ENCODE data around the gene GRIA1.

Gene GRIA1

GRCh38 chr5:153490118-153491037, at the start of gene GRIA1:
Gene GRIA1 (plus strand): TSS chr5:153490670.
- DNase-seq (ENCODE audit: low read depth in 2 of 2): no peak

DNA sequence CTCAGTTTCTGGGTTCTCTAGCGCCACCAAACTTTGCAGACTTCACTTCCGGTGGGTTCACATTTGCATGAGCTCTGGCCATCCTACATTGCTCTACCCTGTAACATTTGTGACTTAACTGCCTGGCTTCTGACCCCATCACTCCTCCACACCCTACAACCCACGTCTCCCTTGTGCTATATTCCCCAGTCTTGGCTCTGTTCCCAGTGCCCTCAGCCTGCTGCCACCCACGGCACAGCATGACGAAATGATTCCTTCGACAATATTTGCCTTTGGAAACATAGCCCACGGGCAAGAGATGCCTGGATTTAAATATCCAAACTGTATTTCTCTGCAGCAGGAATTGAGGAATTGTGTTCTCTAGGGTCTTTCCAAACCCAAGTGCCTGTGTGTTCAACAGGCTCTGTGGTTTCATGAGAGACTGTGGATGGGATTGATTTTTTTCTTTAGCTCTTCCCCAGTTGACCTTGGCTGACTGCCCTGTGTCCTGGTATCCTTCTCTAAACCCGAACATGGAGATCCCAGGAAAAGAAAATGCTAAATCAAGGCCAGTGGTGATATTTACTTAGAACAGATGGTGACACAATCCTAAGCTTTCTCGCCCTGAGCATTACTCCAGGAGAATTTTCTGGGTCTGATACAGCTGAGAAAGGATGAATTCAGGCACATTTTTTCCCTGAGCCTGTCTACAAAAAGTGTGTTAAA, 44.4 kb upstream of the GRIA1 start:
- DNase-seq (ENCODE audit: low read depth in 2 of 2): no peak

- DNase-seq (ENCODE audit: low read depth in 2 of 2): no peak
These were observed 42.9 kb upstream of the GRIA1 start for GRCh38 chr5:153447534-153447933.

- DNase-seq (ENCODE audit: low read depth in 2 of 2): no peak
These were observed 34.1 kb upstream of the GRIA1 start for GRCh38 chr5:153456354-153456753.

GRCh38 chr5:153456993-153457392, 33.5 kb upstream of the GRIA1 start:
- DNase-seq (ENCODE audit: low read depth in 2 of 2): no peak

- DNase-seq (ENCODE audit: low read depth in 2 of 2): no peak
These were observed 32.2 kb upstream of the GRIA1 start for GRCh38 chr5:153458268-153458667.

DNA sequence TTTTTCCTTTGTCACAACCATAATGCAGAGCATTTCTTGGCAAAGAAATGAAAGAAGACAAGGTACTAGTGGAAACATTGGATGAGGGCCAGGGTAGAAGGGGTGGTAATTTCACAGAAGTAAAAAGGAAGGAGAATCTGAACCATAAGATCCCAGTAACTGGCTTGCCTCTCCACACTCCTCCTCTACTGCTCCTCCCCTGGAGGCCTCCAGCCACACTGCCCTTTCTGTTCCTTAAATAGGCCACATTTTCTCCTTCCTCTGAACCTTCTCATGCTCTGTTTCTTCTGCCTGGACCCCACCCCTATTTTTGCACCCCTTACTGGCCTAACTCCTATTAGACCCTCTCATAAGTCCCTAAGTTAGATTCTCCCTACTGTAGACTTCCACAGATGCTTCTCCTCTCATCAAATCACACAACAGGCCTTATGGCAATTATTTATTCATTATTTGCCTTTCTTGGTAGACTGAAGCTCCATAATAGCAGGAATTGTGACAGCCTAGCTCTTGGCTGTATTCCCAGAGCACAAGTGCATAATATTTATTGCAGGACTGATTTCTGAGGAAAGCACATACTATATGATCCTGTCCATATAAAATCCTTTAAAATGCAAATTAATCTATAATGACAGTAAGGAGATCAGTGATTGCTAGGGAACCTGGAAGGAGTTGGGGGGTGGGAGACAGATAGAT, 31.3 kb upstream of the GRIA1 start:
- DNase-seq (ENCODE audit: low read depth in 2 of 2): no peak

GRCh38 chr5:153460421-153460820, 30.0 kb upstream of the GRIA1 start:
- DNase-seq (ENCODE audit: low read depth in 2 of 2): no peak

GRCh38 chr5:153461341-153461740, 29.1 kb upstream of the GRIA1 start:
- DNase-seq (ENCODE audit: low read depth in 2 of 2): no peak

DNA sequence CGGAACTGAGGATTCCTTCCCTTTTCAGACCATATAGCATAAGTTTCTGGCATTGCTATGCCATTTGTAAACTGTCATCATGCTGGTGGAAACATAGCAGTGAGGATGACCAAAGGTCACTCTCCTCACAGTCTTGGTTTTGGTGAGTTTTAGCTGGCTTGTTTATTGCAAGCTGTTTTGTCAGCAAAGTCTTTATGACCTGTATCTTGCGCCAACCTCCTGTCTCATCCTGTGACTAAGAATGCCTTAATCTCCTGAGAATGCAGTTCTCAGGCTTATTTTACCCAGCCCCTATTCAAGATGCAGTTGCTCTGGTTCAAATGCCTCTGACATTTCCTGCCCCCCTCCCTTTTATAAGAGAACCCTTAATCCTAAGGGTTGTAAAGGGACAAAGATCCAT, 26.7 kb upstream of the GRIA1 start:
- DNase-seq (ENCODE audit: low read depth in 2 of 2): no peak

- no peak for DNase-seq (ENCODE audit: low read depth in 2 of 2)
These were observed 22.9 kb upstream of the GRIA1 start for GRCh38 chr5:153467546-153467945.

DNA sequence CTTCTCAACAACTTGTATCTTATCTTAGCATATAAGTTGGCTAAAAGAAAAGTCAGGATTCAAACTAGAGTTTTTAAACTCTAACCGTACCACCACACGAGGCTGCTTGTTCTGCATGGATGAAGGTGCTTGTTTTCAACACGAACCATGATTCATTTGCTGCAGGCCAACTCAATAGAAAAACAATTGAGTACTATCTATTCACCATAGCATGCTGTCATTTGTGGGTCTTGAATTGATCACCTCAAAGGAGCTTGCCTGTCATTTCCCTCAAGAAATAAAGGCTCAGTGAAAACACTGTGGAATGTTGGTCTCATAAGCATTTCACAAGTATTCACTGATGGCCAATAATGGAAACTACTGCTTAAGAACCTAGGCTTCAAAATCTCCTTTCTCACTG, 21.0 kb upstream of the GRIA1 start:
- DNase-seq (ENCODE audit: low read depth in 2 of 2): no peak

DNA sequence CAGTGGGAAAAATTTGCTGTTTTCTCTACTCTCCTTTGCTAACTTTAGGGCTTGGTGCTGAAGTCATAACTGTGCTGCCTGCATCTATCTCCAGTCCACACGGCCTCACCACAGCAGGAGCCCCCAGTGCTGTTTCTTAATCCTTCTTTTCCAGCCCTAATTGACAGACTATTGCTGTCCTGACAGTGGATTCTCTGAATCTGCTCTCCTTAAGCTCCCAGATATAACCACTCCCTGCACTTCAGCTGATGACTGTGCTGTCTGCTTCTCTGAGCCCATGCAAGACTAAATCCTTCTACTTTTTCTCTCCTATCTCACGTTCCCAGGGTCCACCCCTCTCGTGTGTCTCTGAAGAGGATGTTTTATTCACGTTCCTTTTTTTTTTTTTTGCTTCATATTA, 19.7 kb upstream of the GRIA1 start:
- DNase-seq (ENCODE audit: low read depth in 2 of 2): no peak

DNA sequence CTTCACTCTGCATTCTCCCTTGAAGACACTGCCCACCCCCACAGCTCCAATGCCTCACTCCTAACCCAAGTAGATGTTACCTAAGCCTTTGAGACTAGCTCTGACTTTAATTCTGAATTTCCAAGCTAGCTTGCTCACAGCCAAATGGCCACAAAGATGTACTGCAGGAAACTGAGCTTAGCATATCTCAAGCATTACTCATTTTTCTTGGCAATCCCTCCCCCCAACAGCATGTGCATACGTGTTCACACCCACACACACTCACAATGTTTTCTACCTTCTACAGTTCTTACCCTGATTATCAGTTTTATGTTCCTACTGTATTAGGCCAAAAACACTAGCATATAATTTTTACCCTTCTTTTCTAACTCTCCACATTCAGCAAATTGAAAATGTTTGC, 13.7 kb upstream of the GRIA1 start:
- no peak for DNase-seq (ENCODE audit: low read depth in 2 of 2)

GRCh38 chr5:153480401-153480800, 10.1 kb upstream of the GRIA1 start:
- DNase-seq (ENCODE audit: low read depth in 2 of 2): no peak

DNA sequence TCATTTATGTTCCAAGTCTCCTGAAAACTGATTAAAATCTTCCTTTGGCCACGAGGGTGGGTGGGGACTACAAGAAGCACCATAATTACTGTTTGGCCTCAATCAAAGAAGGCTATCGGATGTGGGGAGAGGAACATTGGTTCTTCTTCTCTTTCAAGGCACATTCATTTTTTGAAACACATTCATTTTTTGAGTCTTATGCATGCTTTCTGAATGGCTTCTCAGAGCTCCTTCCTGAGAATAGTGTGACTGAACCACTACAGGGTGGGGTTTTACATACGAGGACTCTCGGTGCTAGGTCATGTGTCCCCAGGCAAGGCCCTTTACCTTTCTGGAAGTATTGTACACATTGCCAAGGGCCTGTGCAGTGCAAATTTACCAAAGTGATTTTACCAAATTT, 7.0 kb upstream of the GRIA1 start:
- no peak for DNase-seq (ENCODE audit: low read depth in 2 of 2)

- DNase-seq (ENCODE audit: low read depth in 2 of 2): no peak
These were observed 4.8 kb upstream of the GRIA1 start for GRCh38 chr5:153485641-153486040.

DNA sequence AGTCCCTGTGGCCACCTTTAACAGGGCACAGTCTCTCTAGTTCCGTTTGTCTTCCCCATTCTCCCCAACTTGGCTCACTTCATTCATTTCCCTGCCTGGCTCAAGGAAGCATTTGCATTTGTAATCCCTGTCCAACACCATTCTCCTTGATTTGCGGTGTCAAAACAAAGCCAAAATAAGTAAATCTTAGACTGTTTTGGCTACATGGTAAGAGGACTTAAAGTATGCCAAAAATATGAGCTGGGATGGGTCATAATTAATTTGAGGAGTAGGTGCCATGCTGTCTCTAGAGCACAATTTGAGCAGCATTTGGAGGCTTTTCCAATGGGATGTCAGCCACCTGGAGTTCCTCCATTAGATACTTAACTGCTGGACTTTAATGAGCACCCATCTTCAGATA, 3.7 kb upstream of the GRIA1 start:
- DNase-seq (ENCODE audit: low read depth in 2 of 2): no peak

DNA sequence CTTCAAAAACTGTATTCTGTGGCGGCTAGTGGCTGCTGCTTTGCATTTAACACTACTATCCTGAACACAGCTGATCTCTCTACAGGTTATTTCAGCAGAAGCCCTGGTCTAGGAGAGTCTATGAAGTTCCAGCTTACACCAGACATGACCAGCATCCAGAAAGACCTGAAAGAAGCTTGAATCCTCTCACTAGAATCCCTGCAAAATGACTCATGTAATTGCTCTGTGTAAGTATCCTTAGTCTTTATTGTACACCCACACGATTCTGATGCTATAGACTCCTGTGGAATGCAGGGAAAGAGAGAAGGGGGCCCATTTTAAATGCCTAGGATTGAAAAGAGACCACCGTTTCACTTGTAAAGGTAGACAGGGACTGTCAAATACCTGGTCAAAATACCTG, 859 bp upstream of the GRIA1 start:
- no peak for DNase-seq (ENCODE audit: low read depth in 2 of 2)

DNA sequence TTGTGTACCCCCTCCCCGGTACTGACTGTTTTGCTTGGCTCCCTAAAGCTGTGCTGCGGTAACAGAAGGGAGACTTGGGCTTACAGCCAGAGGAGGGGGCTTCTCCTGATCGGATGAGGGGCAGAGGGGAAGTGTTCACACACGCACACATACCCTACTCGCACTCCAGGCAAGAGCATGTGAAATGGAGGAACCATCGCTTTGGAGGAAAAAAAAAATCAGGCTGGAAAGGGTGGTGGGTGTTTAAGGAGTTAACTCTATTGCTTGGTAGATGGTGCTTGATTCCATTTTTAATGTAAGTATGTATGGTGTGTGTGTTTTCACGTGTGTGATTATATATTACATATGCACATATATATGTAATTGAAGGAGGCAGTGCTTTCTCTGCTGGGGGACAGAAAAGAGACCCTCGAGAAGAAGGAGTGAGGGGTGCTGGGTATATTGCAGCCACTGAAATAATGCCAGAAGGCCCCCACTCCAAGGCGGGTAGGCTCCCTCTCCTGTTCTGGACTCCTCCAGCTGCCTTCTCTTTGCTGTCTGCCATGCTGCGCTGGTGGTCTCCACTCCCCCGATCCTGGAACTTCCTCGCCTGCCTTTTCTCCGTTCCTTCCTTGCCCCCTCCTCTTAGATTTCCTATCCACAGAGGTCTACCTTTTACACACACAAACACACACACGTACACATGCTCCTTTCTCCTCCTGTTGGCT, 721 bp downstream of the GRIA1 start:
- DNase-seq (ENCODE audit: low read depth in 2 of 2): no peak

- no peak for DNase-seq (ENCODE audit: low read depth in 2 of 2)
These were observed 1.4 kb downstream of the GRIA1 start for GRCh38 chr5:153491856-153492255.

GRCh38 chr5:153496835-153497234, 6.4 kb downstream of the GRIA1 start:
- no peak for DNase-seq (ENCODE audit: low read depth in 2 of 2)

Measured in activated CD8-positive, alpha-beta memory T cell treated with anti-CD3 and anti-CD28 coated beads for 4 hours (primary cell).